CD14-positive monocyte (primary cell): ENCODE results near the gene HOGA1. TPM values are rescaled to one million over a fixed set of nuclear protein-coding genes. Genes with fewer than 3 reads are reported as not detected.

Experiments
- DNase-seq, 3 donors: peaks; one replicate each; pipeline ENCODE4 v3.0.0-alpha.2; 2011 to 2022
- H2AFZ ChIP-seq: 2 replicates; pipeline ENCODE4 v1.6.0; 2012; ENCODE audit warnings: mild to moderate bottlenecking, low read depth, low read length, inconsistent platforms; ENCODE audit not compliant: insufficient read depth, poor library complexity, severe bottlenecking
- H3K27ac ChIP-seq, 2 donors: 1 replicate in 1 of 2; 2 replicates in 1 of 2; pipeline ENCODE4 v1.5.1; 2012 to 2013; ENCODE audit warnings: low read length in 2 of 2, control low read depth in 1 of 2, inconsistent platforms in 1 of 2, low read depth in 1 of 2, mild to moderate bottlenecking in 1 of 2
- H3K27me3 ChIP-seq, 2 donors: one replicate each; pipeline versions ENCODE4 v1.6.0 to v1.6.1; 2011 to 2013; ENCODE audit warnings: low read length in 2 of 2; ENCODE audit not compliant: control insufficient read depth in 2 of 2, insufficient read depth in 2 of 2
- H3K36me3 ChIP-seq, 2 donors: replicated peaks in 1 of 2; 1 replicate in 1 of 2; 2 replicates in 1 of 2; pipeline versions ENCODE4 v1.5.1 to v1.6.1; 2012 to 2013; ENCODE audit warnings: low read length in 2 of 2, control low read depth in 1 of 2, inconsistent platforms in 1 of 2, mild to moderate bottlenecking in 1 of 2; ENCODE audit not compliant: insufficient read depth in 2 of 2, control insufficient read depth in 1 of 2
- H3K4me1 ChIP-seq, 2 donors: 1 replicate in 1 of 2; 2 replicates in 1 of 2; pipeline versions ENCODE4 v1.5.1 to v1.6.1; 2012 to 2013; ENCODE audit warnings: low read length in 2 of 2, control low read depth in 1 of 2, inconsistent platforms in 1 of 2, mild to moderate bottlenecking in 1 of 2, moderate library complexity in 1 of 2; ENCODE audit not compliant: insufficient read depth in 2 of 2, control insufficient read depth in 1 of 2
- H3K4me2 ChIP-seq: replicated peaks from 2 replicates; pipeline ENCODE3; 2012; ENCODE audit warnings: low read length, moderate library complexity, mild to moderate bottlenecking; ENCODE audit not compliant: poor library complexity, severe bottlenecking; ENCODE audit errors: extremely low read depth
- H3K4me3 ChIP-seq, 3 experiments: fragments of 200-600 bp in 1 of 3; sonication (generic) in 1 of 3; replicated peaks in 1 of 3; 1 replicate in 2 of 3; 2 replicates in 1 of 3; pipeline ENCODE4 v1.5.1; 2011 to 2013; ENCODE audit warnings: low read length in 3 of 3, mild to moderate bottlenecking in 3 of 3, control low read depth in 2 of 3, low read depth in 2 of 3, inconsistent platforms in 1 of 3, moderate library complexity in 1 of 3
- H3K79me2 ChIP-seq: 2 replicates; pipeline ENCODE4 v1.6.0; 2012; ENCODE audit warnings: mild to moderate bottlenecking, control low read depth, inconsistent platforms, low read length, moderate library complexity; ENCODE audit not compliant: insufficient read depth
- H3K9ac ChIP-seq: 2 replicates; pipeline ENCODE4 v1.6.0; 2017; ENCODE audit warnings: low read length, mild to moderate bottlenecking; ENCODE audit not compliant: insufficient read depth, poor library complexity, severe bottlenecking
- H3K9me3 ChIP-seq, 2 donors: replicated peaks in 1 of 2; 1 replicate in 1 of 2; 2 replicates in 1 of 2; pipeline versions ENCODE4 v1.5.1 to v1.6.1; 2012 to 2013; ENCODE audit warnings: low read length in 2 of 2, control low read depth in 1 of 2; ENCODE audit not compliant: control insufficient read depth in 1 of 2, insufficient read depth in 1 of 2
- H4K20me1 ChIP-seq: 2 replicates; pipeline ENCODE4 v1.6.0; 2012; ENCODE audit warnings: mild to moderate bottlenecking, low read length, control low read depth, moderate library complexity; ENCODE audit not compliant: insufficient read depth
- H3K27ac Mint-ChIP-seq, 7 donors: one replicate each; pipeline ENCODE4 v1.8.0; 2020; ENCODE audit warnings: mild to moderate bottlenecking in 7 of 7, mixed read lengths in 7 of 7, moderate library complexity in 6 of 7, inconsistent platforms in 2 of 7
- H3K27me3 Mint-ChIP-seq, 3 donors: one replicate each; pipeline ENCODE4 v1.8.0; 2021 to 2022; ENCODE audit warnings: low read depth in 3 of 3, mild to moderate bottlenecking in 3 of 3, mixed read lengths in 3 of 3, moderate library complexity in 3 of 3, inconsistent platforms in 1 of 3
- H3K36me3 Mint-ChIP-seq, 2 donors: one replicate each; pipeline ENCODE4 v1.8.0; 2020; ENCODE audit warnings: mixed read lengths in 2 of 2, inconsistent platforms in 1 of 2, mild to moderate bottlenecking in 1 of 2
- H3K4me1 Mint-ChIP-seq: one replicate; pipeline ENCODE4 v1.8.0; 2020; ENCODE audit warnings: mild to moderate bottlenecking, mixed read lengths
- H3K4me3 Mint-ChIP-seq, 2 donors: one replicate each; pipeline ENCODE4 v1.8.0; 2020; ENCODE audit warnings: mild to moderate bottlenecking in 2 of 2, mixed read lengths in 2 of 2, moderate library complexity in 1 of 2
- H3K9me3 Mint-ChIP-seq, 7 donors: one replicate each; pipeline ENCODE4 v1.8.0; 2020 to 2022; ENCODE audit warnings: mixed read lengths in 7 of 7, mild to moderate bottlenecking in 6 of 7, moderate library complexity in 6 of 7, inconsistent platforms in 2 of 7
- CTCF ChIP-seq: fragments of 200-600 bp; IDR thresholded peaks from one replicate; pipeline ENCODE4 v1.8.0; 2022; ENCODE audit warnings: antibody characterized with exemption, mild to moderate bottlenecking
- WGBS: methylation state at CpG from one replicate; pipeline ENCODE4 v1.1.5; 2013; ENCODE audit warnings: missing lambda C conversion rate; ENCODE audit not compliant: insufficient coverage; 5-methylcytosine and 5-hydroxymethylcytosine counted together
- intact Hi-C, 2 donors: fragments of 100-400 bp; cut with micrococcal nuclease; formaldehyde crosslinking; loops; one replicate each; pipeline versions ENCODE4 v1.15.0 to v1.15.1; 2023
- polyA plus RNA-seq, 3 donors: library from polyadenylated mRNA; depleted of rRNA in 1 of 3; unstranded in 2 of 3; stranded (reverse) in 1 of 3; fragments of 300-500 nt in 2 of 3; fragments of >200 nt in 1 of 3; fragmentation: Illumina TruSeq in 2 of 3; gene quantifications; 1 replicate in 2 of 3; 2 replicates in 1 of 3; pipeline ENCODE4 v1.2.3, GENCODE V29; 2012 to 2021

The HOGA1 gene
- polyA plus RNA-seq, 3 donors = not detected

DNA sequence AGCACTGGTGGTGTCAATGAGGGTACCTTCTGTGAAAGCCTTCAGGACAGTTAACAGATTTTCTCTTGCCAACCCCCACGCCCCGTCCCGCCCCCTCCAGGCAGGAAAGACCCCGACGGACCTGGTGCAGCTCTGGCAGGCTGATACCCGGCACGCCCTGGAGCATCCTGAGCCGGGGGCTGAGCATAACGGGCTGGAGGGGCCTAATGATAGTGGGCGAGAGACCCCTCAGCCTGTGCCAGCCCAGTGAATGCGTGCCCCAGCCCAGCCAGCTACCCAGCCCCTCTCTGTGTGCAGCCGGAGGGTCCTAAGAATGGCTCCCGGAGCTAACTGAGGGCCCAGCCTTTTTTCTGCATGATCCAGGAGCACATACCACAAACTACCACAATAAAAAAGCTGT lies 713 bp upstream of the HOGA1 start:
- Histone ChIP-seq H3K9me3 (no peaks in the 10 kb centered on the region), H3K27me3 (peaks cover 0 to 3% of the 10 kb centered on the region in 2 donors), H2AFZ (peak overlapping the region; percentile 24), H3K36me3 (no peaks in the 10 kb centered on the region), H3K79me2 (no peaks in the 10 kb centered on the region), H3K4me2 (no peak overlapping the region), H4K20me1 (no peaks in the 10 kb centered on the region), H3K4me1 (no peaks in the 10 kb centered on the region), H3K4me3 (no peak overlapping the region), H3K27ac (no peak overlapping the region), H3K9ac (no peak overlapping the region)
- intact Hi-C loops = no loop called here
- no peak for DNase-seq
- H3K4me3 Mint-ChIP-seq = no peak overlapping the region
- no peaks in the 10 kb centered on the region for H3K4me1 Mint-ChIP-seq
- H3K27me3 Mint-ChIP-seq = peaks cover 2 to 8% (median 8%) of the 10 kb centered on the region in 3 donors
- TF ChIP-seq CTCF = no peak
- H3K27ac Mint-ChIP-seq = no peak overlapping the region
- H3K9me3 Mint-ChIP-seq = no peaks in the 10 kb centered on the region
- WGBS = 94% methylated on average over 12 of the region's 13 CpGs
- H3K36me3 Mint-ChIP-seq = no peaks in the 10 kb centered on the region

- no peaks in the 10 kb centered on the region for H3K27me3 ChIP-seq
- no peaks in the 10 kb centered on the region for H3K4me1 Mint-ChIP-seq
- no peak overlapping the region for H3K27ac ChIP-seq
- H3K9ac ChIP-seq = no peak overlapping the region
- H3K79me2 ChIP-seq = no peaks in the 10 kb centered on the region
- TF ChIP-seq CTCF = no peak
- 100% methylated on average over 2 of the region's 5 CpGs for WGBS
- intact Hi-C loops = loop anchor here in 1 of 2 donors (5.0 kb wide), 1 partner anchor 613 kb away; no protein-coding TSS in a partner anchor
- no peaks in the 10 kb centered on the region for H3K9me3 Mint-ChIP-seq
- H3K27me3 Mint-ChIP-seq = peaks cover 0 to 3% (median 0%) of the 10 kb centered on the region in 3 donors
- H2AFZ ChIP-seq = no peak overlapping the region
- no peak overlapping the region for H3K4me2 ChIP-seq
- H3K36me3 Mint-ChIP-seq = no peaks in the 10 kb centered on the region
- no peaks in the 10 kb centered on the region for H3K9me3 ChIP-seq
- H3K4me1 ChIP-seq = no peaks in the 10 kb centered on the region
- no peak for DNase-seq
- no peak overlapping the region for H3K4me3 ChIP-seq
- H3K4me3 Mint-ChIP-seq = no peak overlapping the region
- no peaks in the 10 kb centered on the region for H3K36me3 ChIP-seq
- H4K20me1 ChIP-seq = no peaks in the 10 kb centered on the region
- H3K27ac Mint-ChIP-seq = peak overlapping the region in 1 of 7 donors; percentile 59
Observed at GRCh38 chr10:97584798-97585438, 729 bp downstream of the HOGA1 start.
